GM18907 (cell line): ENCODE results near the gene NINJ1.
"Not testable (repeated sequence)": the region's sequence is repeated elsewhere in the genome, so short reads cannot be mapped to it uniquely, and the experiment has no call there.

Experiments used
- ATAC-seq: cut with Tn5 transposase; IDR thresholded peaks from one replicate; pipeline ENCODE4 v1.9.1; 2021; ENCODE audit warnings: mild to moderate bottlenecking, moderate library complexity; ENCODE audit not compliant: unreplicated experiment

Gene NINJ1

DNA sequence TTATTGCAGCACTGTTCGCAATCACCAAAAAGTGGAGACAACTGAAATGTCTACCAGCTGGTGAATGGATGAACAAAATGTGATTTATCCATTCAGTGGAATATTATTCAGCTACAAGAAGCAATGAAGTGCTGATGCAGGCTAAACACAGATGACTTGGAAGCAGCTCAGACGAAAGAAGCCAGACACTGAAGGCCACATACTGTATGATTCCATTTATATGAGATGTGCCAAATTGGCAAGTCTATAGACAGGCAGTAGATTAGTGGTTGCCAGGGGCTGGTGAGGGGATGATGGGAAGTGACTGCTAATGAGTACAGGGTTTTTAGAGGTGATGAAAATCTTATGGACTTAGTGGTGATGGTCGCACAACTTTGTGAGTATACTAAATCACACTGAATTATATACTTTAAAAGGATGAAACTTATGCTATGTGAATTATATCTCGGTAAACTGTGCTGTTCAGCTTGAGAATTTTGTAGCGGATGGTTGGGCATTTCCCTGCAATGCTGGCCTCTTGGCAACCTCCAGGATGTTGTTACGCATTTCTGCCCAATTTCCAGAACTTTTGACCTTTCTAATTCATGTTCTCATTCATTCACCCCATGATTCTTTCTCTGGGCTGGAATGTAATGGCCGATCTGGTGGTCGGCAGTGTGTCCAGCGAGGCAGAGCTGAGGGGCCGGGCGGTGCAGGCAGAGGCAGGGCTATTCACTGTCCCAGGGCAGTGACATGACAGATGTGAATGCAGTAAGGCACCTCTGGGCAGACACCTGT lies 27.9 kb upstream of the NINJ1 start:
- ATAC-seq = no peak

DNA sequence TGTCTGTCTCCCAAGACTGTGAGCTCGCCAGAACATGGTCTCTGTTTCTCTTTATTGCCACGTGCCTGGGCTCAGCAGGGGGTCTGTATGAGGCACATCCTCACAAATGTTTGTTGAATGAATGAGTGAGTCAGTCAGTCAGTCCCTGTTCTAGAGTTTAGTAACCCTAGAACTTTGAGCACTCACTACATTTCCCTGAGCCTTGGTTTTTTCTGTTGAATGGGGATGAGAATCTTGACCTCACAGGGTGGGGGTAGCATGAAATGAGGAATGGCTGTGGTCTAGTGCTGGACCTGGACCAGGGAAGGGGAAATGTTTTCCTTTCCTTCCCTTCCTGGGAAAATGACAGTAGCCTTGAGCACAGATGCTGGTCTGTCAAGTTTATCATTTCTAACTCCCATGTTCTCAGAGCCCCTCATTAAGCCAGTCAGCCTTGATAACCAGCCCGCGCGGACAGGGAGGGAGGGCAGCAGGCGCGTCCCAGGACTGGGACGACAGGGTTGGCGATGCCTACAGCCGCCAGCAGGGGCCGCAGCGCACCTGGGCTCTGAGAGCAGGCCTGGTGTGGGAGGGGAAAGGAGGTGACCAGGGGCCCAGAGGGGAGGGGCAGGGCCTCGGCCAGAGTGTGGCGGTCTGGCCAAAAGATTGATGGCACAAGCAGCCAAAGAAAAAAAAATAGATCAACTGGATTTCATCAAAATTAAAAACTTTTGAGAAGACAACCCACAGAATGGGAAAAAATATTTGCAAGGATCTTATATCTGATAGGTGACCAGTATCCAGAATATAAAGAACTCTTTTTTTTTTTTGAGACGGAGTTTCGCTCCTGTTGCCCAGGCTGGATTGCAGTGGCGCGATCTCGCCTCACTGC lies 25.8 kb upstream of the NINJ1 start:
- ATAC-seq = peak; percentile 92

DNA sequence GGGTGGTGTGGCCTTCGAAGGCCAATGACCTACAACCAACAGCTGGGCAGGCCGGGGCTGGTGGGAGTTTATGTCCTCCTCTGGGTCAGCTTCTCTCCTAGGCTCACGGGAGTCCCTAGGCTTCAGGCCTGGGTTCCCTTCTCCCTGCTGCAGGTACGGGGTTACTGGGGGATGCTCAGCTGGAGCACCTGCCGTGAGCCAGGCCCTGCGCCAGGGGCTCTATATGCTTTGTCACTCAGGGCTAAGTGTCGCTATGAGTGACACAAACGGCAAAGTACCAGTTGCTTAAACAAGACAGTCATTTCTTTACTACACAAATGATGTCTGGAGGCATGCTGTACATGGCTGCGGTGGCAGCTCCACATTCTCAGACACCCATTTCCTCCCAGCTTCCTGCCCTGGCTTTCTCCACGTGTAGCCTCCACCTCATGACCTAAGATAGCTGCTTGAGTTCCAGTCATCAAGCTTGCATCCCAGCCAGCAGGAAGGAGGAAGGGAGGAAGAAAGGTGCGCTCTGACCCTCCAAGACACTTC lies 22.5 kb upstream of the NINJ1 start:
- peak; percentile 60 for ATAC-seq

DNA sequence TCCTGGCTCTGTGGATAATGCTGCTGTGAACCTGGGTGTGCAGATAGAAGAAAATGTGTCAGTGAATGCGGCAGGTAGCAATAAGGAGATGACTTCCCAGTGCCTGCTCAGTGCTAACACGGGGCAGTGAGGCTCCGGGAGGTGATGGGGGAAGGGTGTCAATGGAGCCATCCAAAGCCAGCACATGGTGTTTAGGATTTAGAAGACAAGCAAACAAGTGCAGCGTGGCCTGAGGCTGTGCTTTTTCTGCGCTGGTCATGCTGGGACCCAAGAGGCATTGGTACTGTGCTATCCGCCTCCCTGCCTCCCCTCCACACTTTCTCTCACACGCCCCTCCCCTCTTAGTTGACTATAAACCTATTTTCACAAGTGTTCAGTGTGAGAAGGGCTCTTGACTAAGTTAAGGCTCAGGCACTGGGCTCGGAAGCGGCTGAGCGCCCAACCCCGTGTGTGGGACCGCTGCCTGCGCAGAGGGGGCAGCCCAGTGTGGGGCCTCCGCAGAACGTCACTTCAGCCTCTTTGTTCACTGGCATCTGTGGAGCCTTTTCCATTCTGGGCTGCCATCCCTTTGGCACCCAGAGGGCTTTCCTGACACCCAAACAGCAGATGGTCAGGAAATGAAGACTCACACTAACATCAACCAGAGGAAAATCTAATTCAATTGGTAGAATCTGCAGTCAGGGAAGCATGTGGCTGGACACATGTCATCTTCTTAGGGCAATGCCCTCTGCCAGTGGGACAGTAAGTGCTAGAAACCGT lies 21.8 kb upstream of the NINJ1 start:
- ATAC-seq = no peak

DNA sequence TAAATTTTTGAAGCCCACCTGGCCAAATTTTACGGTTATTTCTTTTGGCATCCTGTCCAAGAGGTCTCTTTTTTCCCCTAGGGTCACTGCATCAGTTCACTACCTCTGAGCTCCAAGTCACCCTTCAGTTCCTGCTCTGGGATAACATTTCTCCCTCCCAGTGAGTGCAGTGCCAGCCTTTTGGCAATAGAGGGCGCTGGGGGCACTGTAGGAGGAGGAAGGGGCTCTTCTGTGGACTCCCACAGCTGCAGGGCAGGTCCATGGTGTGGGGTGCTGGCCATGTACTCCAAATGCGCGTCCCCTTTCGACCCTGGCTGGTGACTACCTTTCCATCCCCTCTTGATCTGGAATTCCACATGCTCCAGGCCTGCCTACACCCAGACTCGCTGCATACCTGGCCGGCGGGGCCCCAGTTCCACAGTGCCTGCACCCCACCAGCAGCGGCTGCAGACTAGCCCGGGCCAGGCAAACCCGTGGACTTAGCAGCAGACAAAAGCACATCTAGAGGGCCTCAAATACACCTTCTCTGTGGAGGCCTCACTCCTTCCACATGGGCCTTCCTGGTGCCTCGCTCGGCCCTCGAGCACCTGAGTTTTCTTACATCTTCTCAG lies 20.3 kb upstream of the NINJ1 start:
- ATAC-seq = no peak

DNA sequence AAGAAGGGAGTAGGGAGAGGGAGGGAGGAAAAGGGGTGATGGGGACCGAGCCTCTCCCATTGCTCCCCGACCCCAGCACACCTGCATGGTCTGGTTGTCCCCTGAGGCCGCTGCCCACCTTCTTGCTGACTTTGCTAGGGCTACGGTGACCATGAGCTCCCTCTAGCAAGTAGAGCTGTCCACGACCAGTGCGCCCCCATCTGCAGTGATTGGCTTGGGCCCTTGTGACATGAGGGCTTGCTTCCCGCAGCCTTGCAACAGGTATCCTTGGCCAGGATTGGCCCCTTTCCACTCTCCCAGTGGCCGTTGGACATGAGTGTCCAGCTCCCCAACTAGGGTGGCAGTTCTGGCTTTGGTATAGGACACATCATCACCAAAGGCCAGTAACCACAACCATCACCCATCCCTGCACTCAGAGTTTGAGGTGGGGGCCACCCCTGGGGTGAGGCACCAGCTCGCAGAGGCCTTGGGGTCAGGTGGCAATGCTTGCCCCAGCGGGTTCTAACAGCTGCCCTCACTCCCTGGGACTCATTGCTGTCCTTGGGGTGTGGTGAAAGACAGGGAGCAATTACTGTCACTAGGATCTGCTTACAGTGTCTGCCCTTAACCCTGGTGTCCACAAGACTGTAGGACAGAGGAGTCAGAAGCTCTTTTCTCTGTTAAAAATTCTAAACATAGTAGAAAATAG lies 17.2 kb upstream of the NINJ1 start:
- ATAC-seq = no peak

DNA sequence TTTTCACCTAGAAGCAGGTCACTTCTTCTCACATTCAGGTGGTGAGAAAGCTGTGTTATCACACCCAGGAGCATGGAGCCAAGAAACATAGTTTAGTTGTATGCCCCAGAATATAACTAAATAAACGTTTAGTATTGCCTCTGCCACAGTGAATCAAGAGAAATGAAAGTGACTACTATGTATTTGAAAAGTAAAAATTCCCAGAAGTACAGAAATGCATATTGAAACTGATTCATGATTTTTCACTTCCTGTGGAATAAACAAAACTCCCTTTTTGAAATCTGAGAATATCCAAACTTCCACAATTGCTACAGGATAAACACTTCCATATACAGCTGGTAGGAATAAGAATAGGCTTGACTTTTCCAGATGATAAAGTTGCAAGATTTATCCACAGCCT lies 15.3 kb upstream of the NINJ1 start:
- ATAC-seq = no peak

DNA sequence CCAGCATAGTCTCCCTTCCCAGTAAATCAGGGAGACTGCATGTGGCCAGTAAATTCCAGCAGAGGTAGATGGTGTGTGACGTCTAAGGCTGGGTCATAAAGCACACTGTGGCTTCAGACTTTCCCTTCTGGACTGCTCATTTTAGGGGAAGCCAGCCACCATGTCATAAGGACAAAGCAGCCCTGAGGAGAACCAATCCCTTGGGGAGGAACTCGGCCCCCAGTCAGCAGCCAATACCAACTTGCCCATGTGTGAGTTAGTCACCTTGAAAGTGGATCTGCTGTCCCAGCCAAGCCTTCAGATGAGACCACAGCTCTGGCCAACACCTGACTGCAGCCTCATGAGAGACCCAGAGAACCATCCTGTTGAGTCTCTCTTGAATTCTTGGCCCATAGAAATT lies 14.7 kb upstream of the NINJ1 start:
- no peak for ATAC-seq

DNA sequence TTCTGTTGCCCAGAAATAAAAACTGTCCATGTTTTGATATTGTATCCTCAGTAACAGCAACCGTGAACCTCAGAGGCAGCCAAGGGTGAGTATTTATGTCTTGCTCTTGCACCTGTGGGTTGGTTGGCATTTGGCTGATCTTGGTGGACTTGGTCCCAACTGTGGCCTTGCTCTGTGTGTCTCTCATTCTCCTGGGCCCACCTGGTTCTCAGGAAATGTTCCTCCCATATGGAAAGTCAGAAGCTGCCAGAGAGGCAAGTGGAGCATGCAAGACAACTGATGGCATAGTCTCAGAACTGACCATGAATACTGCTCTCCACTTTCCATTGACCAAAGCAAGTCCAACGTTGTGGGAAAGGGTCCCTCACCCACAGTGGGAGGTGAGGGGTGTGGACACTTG lies 13.6 kb upstream of the NINJ1 start:
- no peak for ATAC-seq

DNA sequence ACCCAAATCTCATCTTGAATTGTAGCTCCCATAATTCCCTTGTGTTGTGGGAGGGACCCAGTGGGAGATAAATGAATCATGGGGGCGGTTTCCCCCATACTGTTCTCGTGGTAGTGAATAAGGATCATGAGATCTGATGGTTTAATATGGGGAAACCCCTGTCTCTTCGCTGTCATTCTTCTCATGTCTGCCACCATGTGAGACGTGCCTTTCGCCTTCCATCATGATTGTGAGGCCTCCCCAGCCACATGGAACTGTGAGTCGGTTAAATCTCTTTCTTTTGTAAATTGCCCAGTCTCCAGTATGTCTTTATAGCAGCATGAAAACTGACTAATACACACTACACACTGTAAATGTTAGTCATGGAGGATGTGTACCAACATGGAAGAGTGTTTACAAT lies 12.6 kb upstream of the NINJ1 start:
- ATAC-seq = not testable (repeated sequence)

DNA sequence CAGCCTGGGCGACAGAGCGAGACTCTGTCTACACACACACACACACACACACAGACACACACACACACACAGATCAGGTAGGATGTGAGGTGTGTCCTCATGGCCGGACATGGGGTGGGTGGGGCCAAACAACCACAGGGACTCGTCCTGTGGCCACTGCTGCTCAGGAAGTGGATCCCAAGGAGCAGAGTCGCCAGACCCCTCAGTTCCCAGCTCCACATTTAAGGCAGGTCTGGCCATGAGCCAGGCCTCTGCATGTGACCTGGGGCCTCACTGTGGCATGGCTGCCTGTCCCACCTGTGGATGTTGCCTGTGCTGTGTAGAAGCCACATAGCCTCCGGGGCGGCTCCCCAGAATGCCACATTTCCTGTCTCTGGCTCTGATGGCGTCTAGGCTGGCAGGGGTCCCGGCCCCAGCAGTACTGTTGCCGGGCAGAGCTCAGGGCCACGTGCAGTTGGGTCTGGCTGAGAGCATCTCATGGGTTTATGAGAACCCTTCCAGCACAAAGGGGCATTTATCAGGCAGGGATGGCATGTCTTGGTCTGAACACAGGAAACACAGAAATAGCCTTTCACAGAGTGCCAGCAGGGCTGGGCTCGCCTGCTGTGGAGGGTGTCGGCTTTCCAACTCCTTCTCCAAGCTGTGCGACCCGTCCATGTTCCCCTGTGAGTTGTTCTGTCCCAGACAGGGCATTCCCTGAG lies 9.9 kb upstream of the NINJ1 start:
- no peak for ATAC-seq

DNA sequence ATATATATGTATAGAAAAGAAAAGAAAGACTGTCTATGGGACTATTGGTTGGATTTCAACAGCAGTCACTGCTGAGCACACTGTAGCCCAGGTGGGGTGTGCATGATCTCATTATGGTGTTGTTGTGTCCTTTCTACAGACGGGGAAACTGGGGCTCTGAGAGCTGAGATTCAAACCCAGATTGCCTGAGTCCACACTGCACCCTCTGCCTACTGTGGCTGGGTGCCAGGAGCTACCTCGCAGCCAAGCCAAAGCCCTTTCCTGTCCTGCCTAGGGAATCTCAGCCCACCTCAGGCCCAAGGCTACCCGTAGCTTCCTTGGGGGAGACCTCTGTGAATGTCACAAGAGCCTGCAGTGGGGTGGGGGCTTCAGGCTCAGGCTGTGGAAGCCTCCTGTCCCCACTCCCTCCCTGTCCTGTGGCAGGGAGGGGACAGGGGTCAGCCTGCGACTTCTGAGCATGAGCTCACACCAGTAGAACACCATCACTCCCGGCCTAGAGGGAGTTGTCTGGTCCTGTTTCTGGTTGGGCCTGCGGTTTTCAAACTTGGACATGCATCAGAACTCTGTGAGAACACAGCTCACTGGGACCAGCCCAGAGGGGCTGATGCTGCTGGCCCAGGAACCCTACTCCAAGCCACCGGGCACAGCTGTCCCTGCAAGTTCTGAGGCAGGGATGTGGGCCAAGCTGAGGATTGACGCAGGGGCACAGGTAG lies 7.9 kb upstream of the NINJ1 start:
- ATAC-seq = no peak

DNA sequence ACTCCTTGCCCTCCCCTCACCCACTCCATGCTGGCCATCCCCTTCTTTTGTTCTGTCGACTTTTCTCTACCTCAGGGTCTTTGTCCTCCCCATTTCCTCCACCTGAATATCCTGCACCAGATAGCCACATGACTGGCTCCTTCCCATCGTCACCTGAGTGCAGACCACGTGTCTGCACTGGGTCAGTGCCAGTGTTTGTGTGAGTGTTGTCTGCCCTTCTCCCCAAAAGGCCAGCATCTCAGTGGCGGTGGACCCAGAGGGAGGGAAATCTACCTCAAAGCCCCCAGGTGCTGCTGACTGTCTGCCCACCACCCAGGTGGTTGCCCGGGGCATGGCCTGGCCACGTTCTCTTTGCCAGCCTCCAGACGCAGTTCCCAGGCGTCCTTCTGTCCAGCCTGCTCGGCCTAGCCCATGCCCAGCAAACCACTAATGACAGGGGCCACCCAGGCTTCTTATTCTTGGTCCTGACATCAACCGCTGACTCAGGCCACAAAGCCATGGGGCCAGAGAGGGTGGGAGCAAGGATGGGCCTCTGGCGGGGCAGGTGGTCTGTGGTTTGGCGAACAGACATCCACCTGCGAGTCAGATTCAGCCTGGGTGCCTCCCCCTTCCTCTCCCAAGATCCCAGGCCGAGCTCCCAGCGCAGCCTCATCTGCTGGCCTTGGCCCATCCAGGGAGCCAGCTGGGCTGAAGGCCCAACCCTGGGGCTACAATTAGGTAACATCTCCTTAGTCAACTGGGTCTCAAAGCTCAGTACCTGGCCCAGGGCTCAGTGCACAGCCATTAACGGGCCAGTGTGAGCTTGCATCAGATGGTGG lies 5.5 kb upstream of the NINJ1 start:
- no peak for ATAC-seq

DNA sequence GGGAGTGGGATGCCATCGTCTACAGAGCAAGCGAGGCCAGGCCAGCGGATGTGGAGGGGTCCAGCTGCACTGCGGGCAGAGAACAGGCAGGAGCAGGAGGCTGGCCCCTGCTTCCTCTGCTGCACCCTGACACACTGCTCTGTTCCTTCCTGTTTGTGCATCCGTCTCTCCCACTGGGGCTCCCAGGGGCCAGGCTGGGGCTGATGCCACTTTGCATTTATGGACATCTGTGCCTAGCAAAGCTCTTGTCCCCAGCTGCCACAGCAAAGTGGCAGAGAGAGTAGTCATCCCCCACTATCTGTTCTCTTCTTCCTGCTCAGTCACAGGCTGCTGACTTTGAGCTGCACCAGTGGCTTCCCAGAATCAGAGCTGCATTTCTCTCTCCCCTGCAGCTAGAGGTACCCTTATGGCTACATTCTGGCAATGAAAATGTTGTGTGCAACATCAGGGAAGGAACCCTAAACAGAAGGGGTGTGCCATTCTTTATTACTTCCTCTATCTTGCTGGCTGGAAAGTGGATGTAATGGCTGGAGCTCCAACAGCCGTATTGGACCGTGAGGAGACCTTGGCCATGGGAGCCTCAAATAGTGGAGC lies 4.2 kb upstream of the NINJ1 start:
- ATAC-seq = no peak

DNA sequence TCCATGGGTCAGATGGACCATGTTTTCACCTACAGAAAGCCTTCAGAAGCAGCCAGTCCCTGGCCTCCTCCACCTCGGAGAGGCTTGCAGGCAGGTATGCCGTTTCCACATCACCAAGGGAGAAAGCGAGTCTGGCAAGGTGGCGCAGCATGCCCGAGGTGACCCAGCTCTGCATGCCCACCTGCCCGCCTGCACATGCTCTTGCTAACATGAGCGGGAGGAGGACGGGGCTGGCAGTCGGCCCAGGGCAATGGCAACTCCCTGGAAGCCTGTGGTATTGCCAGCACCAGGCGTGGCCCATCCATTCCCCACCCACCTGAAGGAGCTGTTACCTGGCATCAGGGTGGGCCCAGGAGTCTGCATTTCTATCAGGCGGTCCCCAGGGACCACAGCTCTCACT lies 3.3 kb upstream of the NINJ1 start:
- ATAC-seq = no peak

DNA sequence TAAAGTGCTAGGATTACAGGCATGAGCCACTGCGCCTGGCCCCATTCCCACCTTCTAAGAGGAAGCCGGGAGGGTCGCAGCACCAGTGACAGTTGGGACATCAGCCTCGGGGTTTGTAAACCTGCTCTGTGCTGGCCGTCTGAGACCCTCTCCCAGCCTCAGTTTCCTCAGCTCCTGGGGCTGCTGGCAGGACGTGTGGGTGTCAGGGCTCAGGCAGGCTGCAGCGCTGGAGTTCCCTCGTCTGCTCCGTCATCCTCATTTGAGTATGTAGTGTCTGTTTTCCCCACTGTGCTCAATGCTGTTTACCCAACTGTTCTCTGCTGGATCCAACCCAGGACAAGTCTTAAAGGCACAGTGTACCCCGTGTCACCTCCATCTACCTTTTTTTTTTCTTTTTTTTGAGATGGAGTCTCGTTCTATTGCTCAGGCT lies 2.0 kb upstream of the NINJ1 start:
- no peak for ATAC-seq

DNA sequence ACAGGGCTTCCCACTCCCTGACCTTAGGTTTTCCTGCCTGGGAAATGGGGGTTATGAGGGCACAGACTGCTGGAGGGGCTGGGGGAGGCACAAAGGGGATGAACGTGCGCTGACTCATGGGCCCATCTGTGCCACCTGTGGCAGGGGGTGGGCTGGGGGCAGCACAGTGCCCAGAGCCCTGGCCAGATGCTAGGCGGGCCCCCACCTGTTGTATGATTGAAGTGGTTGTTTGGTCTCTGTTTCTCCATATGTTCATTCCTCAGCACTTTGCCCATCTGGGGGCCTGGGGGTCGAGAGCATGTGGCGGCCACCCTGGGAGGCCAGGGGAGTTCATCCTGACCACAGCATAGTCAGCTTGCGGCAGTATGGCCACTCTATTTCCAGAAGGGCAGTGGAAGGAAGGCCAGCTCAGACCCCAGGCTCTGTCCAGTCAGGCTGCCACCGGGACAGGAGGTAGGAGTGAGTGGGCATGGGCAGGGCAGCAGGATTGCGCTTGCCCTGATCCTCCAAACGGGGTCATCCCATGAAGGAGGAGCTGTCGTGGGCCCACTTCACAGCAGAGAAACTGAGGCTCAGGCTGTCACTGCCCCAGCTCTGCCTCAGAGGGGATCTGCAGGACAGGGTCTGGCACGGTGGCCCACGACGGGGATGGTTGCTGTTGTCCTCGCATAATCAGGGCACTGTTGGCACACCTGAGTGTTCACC lies 841 bp upstream of the NINJ1 start:
- ATAC-seq = no peak
